GM06990 (cell line): ENCODE data around the gene NRARP.

Experiments
- DNase-seq: peaks from one replicate; pipeline ENCODE4 v3.0.0-alpha.2; 2011; ENCODE audit not compliant: insufficient read length; ENCODE audit errors: extremely low read depth
- H3K27me3 ChIP-seq: replicated peaks from 2 replicates; pipeline ENCODE4 v1.6.0; 2011; ENCODE audit warnings: low read length; ENCODE audit not compliant: control insufficient read depth, insufficient read depth
- H3K36me3 ChIP-seq: 2 replicates; pipeline ENCODE4 v1.5.1; 2011; ENCODE audit warnings: low read length; ENCODE audit not compliant: control insufficient read depth, insufficient read depth
- H3K4me3 ChIP-seq: replicated peaks from 2 replicates; pipeline ENCODE4 v1.5.1; 2011; ENCODE audit warnings: low read depth, mild to moderate bottlenecking, control low read depth, low read length
- TF ChIP-seq, protein P1 (sequence below): IDR thresholded peaks from 2 replicates; pipeline ENCODE4 v1.5.1; 2011; ENCODE audit warnings: low read length, control low read depth, mild to moderate bottlenecking, inconsistent platforms; ENCODE audit not compliant: insufficient read depth, poor library complexity, severe bottlenecking

The NRARP gene

GRCh38 chr9:137325124-137325523 is 23.1 kb upstream of the NRARP start:
- DNase-seq, result no peak
- Histone ChIP-seq H3K36me3 (no peaks in the 10 kb centered on the region), H3K4me3 (no peak overlapping the region), H3K27me3 (no peaks in the 10 kb centered on the region)
- TF ChIP-seq, protein P1, sequence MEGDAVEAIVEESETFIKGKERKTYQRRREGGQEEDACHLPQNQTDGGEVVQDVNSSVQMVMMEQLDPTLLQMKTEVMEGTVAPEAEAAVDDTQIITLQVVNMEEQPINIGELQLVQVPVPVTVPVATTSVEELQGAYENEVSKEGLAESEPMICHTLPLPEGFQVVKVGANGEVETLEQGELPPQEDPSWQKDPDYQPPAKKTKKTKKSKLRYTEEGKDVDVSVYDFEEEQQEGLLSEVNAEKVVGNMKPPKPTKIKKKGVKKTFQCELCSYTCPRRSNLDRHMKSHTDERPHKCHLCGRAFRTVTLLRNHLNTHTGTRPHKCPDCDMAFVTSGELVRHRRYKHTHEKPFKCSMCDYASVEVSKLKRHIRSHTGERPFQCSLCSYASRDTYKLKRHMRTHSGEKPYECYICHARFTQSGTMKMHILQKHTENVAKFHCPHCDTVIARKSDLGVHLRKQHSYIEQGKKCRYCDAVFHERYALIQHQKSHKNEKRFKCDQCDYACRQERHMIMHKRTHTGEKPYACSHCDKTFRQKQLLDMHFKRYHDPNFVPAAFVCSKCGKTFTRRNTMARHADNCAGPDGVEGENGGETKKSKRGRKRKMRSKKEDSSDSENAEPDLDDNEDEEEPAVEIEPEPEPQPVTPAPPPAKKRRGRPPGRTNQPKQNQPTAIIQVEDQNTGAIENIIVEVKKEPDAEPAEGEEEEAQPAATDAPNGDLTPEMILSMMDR, result no peak

DNA sequence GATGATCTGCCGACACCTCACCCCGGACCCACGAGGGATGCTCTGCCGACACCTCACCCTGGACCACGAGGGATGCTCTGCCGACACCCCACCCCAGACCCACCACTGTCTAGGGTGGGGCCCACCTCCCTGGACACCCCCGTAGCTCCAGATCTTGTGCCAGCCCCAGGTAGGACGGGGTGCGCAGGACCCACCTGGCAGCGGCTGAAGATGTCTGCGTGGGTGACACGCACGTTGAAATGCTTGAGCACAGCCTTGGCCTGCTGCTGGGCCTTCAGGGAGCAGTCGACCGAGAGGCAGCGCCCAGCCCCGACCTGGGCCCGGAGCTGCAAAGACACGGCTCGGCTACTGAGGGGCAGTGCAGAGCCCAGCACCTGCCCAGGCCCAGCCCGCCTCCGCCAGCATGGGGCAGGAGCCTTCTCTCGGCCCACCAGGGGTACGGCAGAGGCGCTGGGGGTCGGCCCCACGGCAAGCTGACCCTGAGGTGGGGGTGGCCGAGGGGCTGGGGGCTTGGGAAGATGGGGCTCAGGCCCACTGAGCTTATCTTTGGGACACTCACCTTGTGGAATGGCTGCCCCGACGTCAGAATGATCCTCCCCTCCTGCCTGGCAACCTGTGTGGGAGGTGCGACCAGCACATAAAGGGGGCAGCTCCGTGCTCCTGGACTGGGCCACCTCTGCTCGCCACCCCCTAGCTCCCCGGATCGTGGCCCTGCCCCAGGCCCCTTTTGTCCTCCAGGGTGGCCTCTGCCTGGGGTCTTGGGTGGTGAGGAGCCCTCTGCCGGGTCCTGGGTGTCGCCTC is 21.7 kb upstream of the NRARP start:
- Histone ChIP-seq H3K27me3 (no peaks in the 10 kb centered on the region), H3K36me3 (no peaks in the 10 kb centered on the region), H3K4me3 (no peak overlapping the region)
- DNase-seq, result peak; percentile 13
- TF ChIP-seq, protein P1, result no peak

DNA sequence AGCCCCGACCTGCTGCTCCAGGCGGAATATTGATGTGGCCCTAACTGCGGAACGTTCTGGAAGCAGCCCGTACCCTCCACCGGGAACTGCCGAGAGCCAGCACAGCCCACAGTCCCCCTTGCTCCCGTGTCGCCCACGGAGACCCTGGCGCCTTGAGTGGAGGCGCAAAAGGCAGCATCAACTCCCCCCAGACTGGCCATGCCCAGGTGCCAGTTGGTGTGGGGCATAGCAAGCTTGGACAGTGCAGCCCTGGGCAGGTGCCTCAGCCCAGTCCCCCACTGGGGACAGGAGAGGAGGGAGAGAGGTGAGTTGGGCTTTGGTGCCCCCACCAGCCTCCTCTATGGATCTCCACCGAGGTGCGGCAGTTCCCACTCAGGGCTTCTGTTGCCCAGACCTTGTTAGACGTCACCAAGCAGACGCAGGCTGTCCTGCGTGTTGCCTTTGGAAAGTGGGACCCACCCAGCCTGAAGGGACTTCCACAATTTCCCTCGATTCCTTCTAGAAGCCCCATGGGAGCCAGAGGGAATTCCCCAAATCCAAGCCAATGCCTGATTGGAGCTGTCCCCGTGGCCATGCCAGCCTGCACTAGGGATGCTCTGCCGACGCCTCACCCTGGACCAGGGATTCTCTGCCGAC is 19.8 kb upstream of the NRARP start:
- Histone ChIP-seq H3K36me3 (no peaks in the 10 kb centered on the region), H3K27me3 (no peaks in the 10 kb centered on the region), H3K4me3 (no peak overlapping the region)
- TF ChIP-seq, protein P1, result no peak
- peak; percentile 18 for DNase-seq

DNA sequence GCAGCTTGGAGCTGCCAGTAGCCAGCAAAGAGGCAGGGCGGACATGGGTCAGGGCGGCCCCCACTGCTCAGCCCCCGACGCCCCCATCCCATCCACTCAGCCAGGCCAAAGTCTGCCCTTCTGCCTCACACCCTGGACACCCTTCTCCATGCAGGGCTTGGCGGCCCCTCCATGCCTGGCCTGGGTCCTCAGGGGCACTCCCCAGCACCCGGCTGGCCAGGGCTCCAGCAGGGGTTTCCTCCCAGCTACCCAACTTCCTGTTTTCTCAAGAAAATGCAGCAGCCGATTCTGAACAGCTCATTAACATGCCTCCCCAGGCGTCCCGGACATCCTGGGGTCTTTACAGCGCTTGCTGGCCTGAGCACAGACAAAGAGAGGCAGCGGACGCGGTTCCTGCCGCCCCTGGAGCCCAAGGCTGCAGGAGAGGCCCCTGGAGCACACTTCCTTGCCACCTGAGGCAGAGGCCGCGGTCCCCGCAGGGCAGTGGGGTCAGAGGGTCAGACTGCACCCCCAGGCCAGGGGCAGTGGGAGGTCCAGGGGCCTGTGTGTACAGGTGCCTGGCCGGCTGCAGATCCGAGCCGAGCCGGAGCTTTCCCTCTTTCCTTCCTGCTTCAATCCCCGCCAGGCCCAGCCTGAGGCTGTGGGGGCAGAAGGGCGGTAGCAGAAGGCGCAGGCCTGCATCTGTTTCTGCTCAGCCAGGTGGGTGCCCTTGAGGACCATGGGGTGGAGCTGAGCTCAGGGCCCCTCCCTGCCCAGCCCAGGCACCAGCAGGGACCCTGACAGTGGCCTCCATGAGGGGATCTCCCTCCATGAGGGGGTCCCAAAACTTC is 18.7 kb upstream of the NRARP start:
- Histone ChIP-seq H3K36me3 (no peaks in the 10 kb centered on the region), H3K4me3 (no peak overlapping the region), H3K27me3 (no peaks in the 10 kb centered on the region)
- TF ChIP-seq, protein P1, result no peak
- peak; percentile 42 for DNase-seq

DNA sequence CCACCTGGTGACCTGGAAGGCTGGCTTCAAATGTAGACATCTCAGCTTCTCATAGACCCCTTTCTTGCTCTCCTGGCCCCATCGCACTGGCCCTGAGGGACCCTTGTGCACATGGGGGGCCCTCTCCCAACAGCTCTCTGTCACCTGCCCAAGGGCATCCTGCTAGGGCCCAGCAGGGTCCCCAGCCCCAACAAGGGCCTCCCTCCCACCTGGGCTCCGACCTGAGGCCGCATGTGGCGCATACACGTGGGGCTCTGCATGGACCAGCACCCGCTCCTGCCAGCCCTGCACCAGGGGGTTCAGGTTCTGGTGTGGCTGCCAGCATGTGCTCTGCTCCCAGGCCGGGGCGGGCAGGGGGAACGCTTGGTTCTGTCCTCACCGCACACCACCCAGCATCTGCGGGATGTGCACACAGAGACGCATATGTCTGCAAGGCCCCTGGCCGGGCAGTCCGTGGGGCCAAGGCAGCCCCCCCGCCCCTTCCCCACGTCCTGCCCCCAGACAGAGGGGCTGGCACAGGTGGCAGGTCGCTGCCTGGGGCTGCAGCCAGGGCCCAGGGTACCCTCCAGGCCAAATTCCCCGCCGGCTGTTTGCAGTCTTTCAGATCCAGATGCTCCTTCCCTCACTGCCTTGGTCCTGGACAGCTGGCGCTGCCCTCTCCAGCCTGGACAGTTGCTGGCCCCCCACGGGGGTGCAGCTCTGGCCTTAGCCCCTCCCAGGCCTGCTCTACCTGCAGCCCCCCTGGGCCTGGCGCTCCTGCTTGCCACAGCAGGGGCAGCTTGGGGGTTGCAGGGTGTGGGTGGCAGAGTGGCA is 17.9 kb upstream of the NRARP start:
- no peaks in the 10 kb centered on the region for H3K27me3 ChIP-seq
- peak; percentile 12 for DNase-seq
- no peaks in the 10 kb centered on the region for H3K36me3 ChIP-seq
- H3K4me3 ChIP-seq, result no peak overlapping the region
- TF ChIP-seq, protein P1, result no peak
